Cardiac septum (tissue), 1 donor: Measurements from ENCODE around the gene ALKBH1. TPM values are rescaled to one million over a fixed set of nuclear protein-coding genes. Genes with fewer than 3 reads are reported as not detected.
"Not testable (repeated sequence)": the region's sequence is repeated elsewhere in the genome, so short reads cannot be mapped to it uniquely, and the experiment has no call there.

Experiments used
- DNase-seq: peaks from one replicate; pipeline ENCODE4 v3.0.0-alpha.2; 2020; ENCODE audit warnings: low spot score
- intact Hi-C: fragments of 100-400 bp; cut with DNase I; formaldehyde crosslinking; loops from one replicate; pipeline ENCODE4 v1.14.0; 2022
- total RNA-seq: library from RNA; stranded (reverse); fragmentation: NEBNext Ultra II Directional; extraction: Animal tissue kit (Norgen Biotek cat#: 25700); gene quantifications from one replicate; pipeline ENCODE4 v1.2.1, GENCODE V29; 2021
- donor health status: DM: no; HTN: no; CAD: no.

The ALKBH1 gene
- total RNA-seq, 1 donor from 2014 or later, result 8.3 TPM

DNA sequence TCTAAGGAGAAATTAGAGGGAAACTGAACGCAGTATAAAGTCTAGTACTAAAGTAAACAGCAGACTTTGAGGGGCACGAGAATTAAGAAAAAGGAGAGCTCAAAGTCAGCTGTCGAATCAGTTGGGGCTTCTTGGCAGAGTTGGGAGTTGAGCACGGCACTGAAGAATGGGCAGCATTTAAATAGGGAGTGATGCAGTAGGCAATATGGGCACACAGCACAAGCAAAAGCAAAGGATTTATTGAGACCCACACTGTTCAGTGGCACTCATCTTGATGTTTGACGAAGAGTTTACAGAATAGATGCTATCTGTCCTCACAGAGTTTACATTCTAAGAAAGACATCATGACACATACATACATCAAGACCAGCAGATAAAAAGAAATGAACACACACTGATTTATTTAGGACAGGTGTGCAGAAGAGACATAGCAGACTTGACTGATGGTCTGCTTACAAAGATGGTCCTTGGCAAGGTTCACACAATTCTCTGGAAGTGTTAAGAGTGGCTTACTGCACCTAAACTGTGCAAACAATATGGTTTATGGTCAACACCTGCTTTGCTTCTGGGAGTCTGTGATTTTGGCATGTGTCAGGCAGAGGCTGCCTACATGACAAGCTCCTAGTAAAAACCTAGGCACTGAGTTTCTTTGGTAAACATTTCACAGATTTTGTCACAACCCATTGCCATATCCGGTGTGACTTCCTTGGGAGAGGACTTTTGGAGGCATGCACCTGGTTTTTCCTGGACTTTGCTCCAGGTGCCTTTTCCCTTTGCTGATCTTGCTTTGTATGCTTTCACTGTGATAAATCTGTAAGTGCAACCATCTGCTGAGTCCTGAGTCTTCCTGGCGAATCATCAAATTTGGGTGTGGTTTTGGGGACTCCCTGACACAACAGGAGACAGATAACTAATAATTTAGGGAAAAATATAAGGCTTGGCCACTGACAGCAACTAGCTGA, 26.3 kb downstream of the ALKBH1 start:
- intact Hi-C loops, result no loop called here
- DNase-seq, result no peak

DNA sequence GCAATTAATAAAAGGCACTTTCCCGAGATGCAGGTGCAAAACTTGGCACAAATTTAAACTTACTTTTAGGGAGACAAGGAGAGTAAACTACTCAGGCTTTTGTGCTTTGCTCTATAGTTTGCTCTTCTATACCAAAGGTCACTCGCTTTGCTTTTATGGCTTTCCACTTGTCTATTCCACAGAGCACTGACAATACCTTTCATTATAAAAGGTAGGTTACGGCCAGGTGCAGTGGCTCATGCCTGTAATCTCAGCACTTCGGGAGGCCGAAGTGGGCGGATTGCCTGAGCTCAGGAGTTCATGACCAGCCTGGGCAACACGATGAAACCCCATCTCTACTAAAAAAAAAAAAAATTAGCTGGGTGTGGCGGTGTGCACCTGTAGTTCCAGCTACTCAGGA, 32.9 kb downstream of the ALKBH1 start:
- intact Hi-C loops, result no loop called here
- DNase-seq, result no peak

DNA sequence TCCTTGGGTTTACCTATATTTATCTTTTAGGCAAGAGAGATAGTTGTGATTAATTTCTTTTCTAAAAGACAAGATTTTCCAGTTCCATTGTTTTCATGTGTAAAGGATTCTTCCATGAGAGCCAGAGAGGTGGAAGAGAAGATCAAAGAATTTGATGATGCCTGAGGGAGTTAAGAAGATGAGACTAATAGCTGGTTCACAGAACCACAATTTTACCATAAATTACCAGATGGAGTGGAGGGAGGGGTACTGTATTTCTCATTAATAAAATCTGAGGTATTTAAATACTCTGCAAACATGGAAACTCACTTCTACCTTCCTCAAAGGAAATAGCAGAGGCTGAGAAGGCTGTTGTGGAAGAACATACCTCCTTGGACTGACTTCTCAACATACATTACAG, 34.6 kb downstream of the ALKBH1 start:
- intact Hi-C loops, result no loop called here
- DNase-seq, result no peak

DNA sequence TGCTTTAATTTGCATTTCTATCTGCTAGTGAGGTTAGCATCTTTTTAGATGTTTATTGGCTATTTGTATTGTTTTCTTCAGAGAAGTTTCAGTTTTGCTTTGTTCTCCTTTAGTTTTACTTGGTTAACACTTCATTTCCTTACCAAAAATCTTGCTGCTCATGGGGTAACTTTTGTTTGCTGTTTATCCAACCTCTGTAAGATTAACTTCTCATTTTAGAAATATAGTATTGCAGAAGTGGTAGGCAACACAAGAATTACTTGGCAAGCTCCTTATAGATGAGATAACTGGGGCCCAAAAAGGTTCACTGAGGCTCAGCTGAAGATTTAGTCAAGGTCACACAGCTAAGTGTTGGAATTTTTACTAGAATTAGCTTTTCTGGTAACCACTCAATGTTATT, 40.5 kb downstream of the ALKBH1 start:
- DNase-seq, result no peak
- intact Hi-C loops, result no loop called here

DNA sequence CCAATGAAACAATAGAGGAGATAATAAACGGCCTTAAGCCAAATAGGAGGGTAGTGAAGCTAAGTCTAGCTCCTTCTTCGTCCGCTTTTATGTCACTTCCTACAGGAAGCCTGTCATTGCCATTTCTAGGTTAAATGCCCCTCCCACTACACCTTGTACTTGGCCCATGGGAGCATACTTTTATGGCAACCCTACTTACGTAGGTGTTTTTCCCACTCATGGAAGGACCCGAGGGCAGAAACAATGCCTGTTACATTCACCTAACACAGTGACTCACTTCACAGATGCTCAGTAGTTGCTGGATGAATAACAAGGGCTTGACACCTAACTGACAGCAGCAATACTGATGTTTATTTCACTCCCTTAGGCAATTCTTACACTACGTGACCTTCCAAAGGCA, 44.5 kb downstream of the ALKBH1 start:
- no peak for DNase-seq
- intact Hi-C loops, result no loop called here

DNA sequence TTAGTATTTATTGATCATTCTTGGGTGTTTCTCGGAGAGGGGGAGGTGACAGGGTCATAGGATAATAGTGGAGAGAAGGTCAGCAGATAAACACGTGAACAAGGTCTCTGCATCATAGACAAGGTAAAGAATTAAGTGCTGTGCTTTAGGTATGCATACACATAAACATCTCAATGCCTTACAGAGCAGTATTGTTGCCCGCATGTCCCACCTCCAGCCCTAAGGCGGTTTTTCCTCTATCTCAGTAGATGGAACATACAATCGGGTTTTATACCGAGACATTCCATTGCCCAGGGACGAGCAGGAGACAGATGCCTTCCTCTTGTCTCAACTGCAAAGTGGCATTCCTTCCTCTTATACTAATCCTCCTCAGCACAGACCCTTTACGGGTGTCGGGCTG, 46.3 kb downstream of the ALKBH1 start:
- DNase-seq, intact Hi-C loops: not testable (repeated sequence)

DNA sequence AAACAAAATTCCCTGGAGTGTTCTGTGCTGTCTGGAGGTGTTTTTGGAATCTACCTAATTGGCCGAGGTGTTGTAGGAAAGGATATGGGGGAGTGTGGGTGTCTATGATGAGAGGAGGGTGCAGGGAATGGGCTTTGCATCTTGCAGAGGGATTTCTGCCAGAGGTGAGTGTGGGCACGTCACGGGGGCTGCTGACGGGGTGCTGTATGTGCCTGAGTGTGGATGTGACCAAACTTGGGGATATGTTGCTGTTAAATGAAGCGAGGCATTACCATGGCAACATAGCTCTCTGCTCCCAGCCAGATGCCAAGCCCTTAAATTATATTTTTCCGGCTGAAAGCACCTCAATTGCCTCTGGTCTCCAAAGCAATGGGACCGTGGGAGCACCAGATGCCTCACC, 47.1 kb downstream of the ALKBH1 start:
- intact Hi-C loops, result no loop called here
- no peak for DNase-seq

DNA sequence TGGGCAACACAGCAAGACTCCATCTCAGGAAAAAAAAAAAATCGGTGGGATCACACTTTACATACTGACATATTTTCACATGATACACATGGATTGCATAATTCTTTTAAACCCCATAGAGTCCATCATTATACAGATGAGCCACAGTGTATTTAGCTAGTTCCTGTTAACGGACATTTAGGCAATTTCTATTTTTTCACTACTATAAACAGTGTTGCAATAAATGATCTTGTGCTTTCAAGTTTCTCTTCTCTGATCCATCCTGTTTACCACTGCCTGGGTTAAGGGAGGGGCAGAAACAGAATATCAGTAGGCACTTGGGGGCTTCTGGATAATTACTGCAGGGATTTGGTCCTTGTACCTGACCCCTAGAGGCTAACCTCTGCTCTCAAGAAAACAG, 48.0 kb downstream of the ALKBH1 start:
- DNase-seq, result no peak
- intact Hi-C loops, result loop anchor here (10.0 kb wide), 1 partner anchor 935 kb away; no protein-coding TSS in a partner anchor

DNA sequence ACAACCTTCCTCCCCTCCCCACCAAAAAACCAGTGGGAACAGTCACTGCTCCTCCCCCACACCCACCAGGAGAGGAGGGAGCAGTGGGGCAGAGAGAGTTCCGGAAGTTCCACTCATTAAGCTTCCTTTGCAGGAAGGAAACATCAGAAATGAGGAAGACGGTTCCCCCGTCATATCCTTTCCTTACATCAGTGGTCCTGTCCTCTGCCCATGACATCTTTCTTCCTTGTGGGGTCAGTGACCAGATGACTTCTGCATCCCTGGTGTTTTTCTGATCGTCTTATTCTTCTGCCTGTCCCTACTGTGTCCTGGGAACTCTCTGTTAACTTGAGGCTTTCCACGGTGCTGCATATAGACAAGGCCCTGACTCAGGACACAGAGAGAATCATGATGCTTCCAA, 50.5 kb downstream of the ALKBH1 start:
- intact Hi-C loops, result loop anchor here (10.0 kb wide), 1 partner anchor 938 kb away; no protein-coding TSS in a partner anchor
- DNase-seq, result no peak

DNA sequence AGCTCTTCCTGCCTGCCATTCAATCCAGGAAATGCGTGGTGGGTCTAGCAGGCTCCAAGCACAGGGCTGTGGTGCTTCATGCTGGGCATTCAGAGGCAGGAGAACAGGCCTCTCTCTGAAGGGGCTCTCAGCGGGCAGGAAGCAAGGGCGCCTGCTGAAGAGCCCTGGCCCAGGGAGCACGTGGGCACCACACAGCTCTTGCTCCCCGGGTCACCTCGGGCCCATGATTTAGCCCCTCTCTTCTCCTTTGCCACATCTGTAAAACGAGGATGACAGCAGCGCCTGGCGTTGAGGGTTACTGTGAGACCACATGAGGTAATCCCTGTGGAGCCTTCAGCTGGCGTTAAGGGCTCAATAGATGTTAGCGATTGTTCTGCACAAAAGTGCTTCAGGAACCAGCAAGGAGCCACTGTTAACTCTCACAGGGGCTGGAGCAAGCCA, 53.8 kb downstream of the ALKBH1 start:
- no peak for DNase-seq
- intact Hi-C loops, result loop anchor here (2.0 to 10.0 kb wide), 2 partner anchors 53 to 941 kb away; no protein-coding TSS in a partner anchor

DNA sequence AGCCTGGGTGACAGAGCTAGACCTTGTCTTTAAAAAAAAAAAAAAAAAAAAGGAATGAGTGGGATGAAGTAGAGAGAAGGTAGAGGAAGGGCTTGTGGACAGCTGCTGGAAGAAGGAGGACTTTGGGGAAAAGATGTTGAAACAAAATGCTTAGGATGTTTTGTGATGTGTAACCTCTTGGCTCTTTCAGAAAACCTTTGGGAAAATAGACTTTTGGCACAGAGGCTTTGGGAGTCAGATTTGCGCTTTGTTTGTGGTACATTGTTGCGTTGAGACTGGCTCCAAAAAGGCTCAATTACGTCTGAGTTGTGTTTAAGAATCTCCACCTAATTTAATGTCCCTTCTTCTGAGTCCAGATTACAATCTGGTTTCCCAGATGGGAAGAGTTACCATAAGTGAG, 58.5 kb downstream of the ALKBH1 start:
- intact Hi-C loops, result no loop called here
- DNase-seq, result no peak

DNA sequence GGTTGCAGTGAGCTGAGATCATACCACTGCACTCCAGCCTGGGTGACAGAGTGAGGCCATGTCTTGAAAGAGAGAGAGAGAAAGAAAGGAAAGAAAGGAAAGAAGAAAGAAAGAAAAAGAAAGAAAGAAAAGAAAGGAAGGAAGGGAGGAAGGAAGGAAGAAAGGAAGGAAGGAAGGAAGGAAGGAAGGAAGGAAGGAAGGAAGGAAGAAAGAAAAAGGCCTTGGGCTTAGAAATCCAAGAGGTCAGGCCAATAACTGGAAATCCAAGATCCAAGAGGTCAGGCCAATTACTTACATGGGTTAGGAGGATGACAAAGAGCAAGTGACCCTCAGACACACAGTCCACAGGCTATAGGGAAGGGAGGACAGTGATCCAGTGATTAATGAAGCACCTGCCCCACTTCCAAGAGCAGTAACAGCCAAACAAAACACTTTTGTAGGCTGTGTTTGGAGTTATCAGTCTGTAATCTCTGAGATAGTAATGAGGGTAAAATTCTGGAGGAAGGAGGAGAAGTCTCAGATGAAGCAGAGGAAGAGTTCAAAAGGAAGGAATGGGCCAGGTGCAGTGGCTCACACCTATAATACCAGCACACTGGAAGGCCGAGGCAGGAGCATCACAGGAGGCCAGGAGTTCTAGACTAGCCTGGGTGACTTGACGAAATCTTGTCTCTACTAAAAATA, 59.2 kb downstream of the ALKBH1 start:
- intact Hi-C loops, result no loop called here

DNA sequence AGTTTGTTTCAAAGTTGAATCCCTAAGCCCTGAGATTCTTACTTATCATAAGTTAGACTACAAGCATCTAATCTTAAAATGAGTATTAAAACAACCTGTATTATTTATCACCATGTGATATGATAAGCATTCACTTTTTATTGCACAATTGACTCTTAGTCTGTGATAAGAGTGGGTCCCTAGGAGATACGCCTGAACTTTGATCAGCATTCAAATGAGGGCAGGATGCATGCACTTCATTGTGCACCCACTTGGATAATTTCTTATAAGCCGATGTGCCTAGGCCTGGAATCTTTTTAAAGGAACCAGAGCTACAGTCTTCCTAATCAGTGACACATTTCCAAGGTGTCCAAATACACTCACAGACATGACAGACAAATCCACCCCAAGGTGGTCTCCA, 60.0 kb downstream of the ALKBH1 start:
- intact Hi-C loops, result no loop called here
- DNase-seq, result no peak

More for the DNA sequence above, 59.2 kb downstream of the ALKBH1 start:
- no peak for DNase-seq

DNA sequence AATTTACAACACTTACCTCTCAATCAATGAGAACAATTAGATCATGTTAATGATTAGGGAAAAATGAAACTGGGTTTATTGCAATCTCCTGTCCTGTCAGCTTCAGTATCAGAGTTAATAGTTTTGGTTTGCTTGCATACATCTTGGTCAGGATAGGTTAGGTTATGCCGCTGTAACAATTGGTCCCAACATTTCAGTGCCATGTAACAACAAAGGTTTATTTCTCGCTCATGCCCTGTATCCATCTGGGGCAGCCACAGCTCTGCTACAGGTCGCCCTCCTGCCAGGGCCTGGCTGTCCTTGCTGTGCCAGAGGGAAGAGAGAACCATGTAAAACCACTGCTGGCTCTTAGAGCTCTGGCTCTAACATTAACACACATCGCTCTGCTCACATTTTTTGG, 60.9 kb downstream of the ALKBH1 start:
- no peak for DNase-seq
- intact Hi-C loops, result no loop called here

DNA sequence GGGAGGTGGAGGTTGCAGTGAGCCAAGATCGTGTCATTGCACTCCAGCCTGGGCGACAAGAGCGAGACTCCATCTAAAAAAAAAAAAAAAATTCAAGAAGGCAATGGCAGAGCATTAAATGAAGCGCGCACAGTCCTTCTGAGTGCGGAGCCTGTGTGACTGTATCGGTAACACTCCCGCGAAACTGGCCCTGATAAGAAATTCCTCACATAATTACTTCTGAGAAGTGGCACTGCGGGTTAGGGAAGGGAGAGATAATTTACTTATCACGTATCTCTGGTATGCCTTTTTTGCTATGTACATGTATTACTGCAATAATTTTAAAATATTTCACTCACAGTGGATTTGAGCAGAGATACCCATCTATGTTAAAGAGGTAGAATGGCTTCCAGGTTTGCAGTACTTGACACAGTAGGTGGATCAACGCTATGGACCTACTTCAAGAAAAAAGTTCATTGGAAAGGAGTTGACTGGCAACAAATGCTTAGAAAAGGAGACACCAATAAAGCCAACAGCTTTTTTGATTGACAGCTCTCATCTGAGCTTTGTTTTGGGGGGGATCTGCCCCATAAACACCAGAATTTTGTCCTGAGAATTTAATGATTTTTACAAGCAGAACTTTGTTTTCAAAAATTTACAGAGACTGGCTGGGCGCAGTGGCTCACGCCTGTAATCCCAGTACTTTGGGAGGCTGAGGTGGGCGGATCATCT, 62.1 kb downstream of the ALKBH1 start:
- intact Hi-C loops, result no loop called here
- no peak for DNase-seq

DNA sequence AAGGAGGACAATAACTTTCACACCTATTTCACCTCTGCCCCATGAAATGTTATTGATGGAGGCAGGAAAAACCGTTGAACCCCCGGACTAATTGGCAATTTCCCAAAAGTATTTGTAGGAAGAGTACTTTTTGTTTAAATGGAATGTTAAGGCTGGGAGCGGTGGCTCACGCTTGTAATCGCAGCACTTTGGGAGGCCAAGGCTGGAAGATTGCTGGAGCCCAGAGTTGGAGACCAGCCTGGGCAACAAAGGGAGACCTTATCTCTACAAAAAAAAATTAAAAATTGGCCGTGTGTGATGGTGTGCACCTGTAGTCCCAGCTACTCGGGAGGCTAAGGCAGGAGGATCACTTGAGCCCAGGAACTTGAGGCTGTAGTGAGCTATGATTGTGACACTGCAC, 65.4 kb downstream of the ALKBH1 start:
- intact Hi-C loops, result loop anchor here (1.0 kb wide), 1 partner anchor 26 kb away; the partner anchor contains the start of gene SPTLC2
- DNase-seq, result no peak

DNA sequence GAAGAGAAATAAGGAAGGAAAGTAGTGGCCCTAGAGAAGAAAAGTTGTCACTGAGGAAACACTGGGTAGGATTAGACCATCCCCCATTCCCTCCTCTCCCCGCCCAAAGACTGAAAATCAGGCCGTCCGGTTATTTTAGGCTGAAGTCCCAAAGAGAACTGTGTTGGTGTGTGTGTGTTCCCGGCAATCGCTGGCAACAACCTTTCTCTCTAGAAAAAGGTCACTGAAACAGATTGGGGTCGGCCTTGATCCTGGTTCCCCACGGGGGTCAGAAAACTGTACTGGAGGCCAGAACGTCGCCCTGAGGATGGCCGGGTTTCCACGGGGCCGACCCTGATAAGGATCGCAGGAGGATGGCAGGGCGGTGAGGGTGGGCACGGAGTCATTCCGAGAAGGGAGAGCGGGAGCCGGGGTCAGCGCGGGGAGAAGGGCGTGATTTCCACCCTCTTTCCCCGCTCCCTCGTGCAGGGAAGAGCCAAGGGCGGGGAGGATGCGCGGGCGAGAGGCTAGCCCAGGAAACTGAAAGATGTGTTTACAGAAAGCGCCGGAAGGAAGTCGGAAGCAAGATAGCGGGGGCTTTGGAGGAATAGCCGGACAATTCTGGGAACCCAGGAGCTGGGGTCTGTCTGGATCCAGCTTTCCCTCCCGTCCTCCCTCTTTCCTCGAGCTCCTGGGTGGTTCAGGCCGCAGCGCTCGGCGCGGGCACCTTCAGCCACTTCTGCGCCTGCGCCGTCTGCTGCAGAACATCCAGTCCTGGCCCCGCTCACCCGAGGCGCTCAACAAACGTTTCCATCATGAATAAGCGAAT, 66.1 kb downstream of the ALKBH1 start:
- intact Hi-C loops, result loop anchor here (1.0 kb wide), 1 partner anchor 25 kb away; the partner anchor contains the start of gene SPTLC2
- DNase-seq, result peak; percentile 90

DNA sequence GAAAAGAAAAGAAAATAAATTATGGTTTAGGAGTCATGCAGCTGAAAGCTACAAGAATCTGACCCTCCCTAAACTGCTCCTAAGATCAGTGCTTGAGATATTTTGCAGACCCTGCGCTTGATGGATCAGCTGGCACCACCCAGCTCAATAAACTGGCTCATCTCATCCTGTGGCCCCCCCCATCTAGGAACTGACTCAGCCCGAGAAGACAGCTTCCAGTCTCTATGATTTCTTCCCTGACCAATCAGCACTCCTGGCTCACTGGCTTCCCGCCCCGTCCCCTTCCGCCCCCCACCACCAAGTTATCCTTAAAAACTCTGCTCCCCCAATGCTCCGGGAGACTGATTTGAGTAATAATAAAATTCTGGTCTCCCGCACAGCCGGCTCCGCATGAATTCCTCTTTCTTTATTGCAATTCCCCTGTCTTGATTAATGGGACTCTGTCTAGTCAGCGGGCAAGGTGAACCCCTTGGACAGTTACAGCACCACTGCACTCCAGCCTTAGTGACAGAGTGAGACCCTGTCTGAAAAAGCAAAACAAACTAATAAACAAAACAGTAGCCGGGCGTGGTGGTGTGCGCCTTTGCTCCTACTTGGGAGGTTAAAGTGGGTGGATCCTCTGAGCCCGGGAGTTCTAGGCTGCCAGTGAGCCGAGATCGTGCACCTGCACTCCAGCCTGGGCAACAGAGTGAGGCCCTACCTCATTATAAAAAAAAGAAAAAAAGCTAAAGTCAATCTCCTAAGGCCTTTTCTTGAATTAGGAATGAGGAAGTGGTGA, 66.9 kb downstream of the ALKBH1 start:
- intact Hi-C loops, result no loop called here

More for the DNA sequence above, 66.9 kb downstream of the ALKBH1 start:
- no peak for DNase-seq
